ENCODE data around the gene ZNF598.

The ZNF598 gene

GRCh38 chr16:1977875-1978268 lies 31.7 kb downstream of the ZNF598 start:
- Histone ChIP-seq H3K27me3 (ENCODE audit: low read depth, low read length) (peaks cover 28% of the 10 kb centered on the region), H3K9me3 (ENCODE audit: control insufficient read depth in 1 of 2, low read length in 2 of 2) (no peaks in the 10 kb centered on the region), H3K27ac (ENCODE audit: low read length) (no peak overlapping the region), H3K36me3 (ENCODE audit: control insufficient read depth in 1 of 2, insufficient read depth in 2 of 2, low read length in 2 of 2) (peaks cover 29 to 51% of the 10 kb centered on the region in 2 donors), H3K4me1 (ENCODE audit: control insufficient read depth in 1 of 2, insufficient read depth in 2 of 2, low read length in 2 of 2) (peaks cover under 1 to 16% of the 10 kb centered on the region in 2 donors), H3K4me3 (ENCODE audit: low read depth in 1 of 2, low read length in 2 of 2) (no peak overlapping the region)

GRCh38 chr16:1976951-1977874 lies 32.4 kb downstream of the ZNF598 start:
- peaks cover 0 to 23% of the 10 kb centered on the region in 2 donors for H3K4me1 ChIP-seq (ENCODE audit: control insufficient read depth in 1 of 2, insufficient read depth in 2 of 2, low read length in 2 of 2)
- H3K4me3 ChIP-seq (ENCODE audit: low read depth in 1 of 2, low read length in 2 of 2), result no peak overlapping the region
- peaks cover 29 to 51% of the 10 kb centered on the region in 2 donors for H3K36me3 ChIP-seq (ENCODE audit: control insufficient read depth in 1 of 2, insufficient read depth in 2 of 2, low read length in 2 of 2)
- peaks cover 24% of the 10 kb centered on the region for H3K27me3 ChIP-seq (ENCODE audit: low read depth, low read length)
- H3K9me3 ChIP-seq (ENCODE audit: control insufficient read depth in 1 of 2, low read length in 2 of 2), result no peaks in the 10 kb centered on the region
- no peak overlapping the region for H3K27ac ChIP-seq (ENCODE audit: low read length)

- Histone ChIP-seq H3K9me3 (ENCODE audit: control insufficient read depth in 1 of 2, low read length in 2 of 2) (no peaks in the 10 kb centered on the region), H3K27me3 (ENCODE audit: low read depth, low read length) (peaks cover 14% of the 10 kb centered on the region), H3K4me1 (ENCODE audit: control insufficient read depth in 1 of 2, insufficient read depth in 2 of 2, low read length in 2 of 2) (peaks cover 0 to 24% of the 10 kb centered on the region in 2 donors), H3K4me3 (ENCODE audit: low read depth in 1 of 2, low read length in 2 of 2) (no peak overlapping the region), H3K36me3 (ENCODE audit: control insufficient read depth in 1 of 2, insufficient read depth in 2 of 2, low read length in 2 of 2) (peaks cover 29 to 51% of the 10 kb centered on the region in 2 donors), H3K27ac (ENCODE audit: low read length) (no peak overlapping the region)
These were observed 33.5 kb downstream of the ZNF598 start for GRCh38 chr16:1976216-1976520.

GRCh38 chr16:1975432-1976215 lies 34.0 kb downstream of the ZNF598 start:
- peaks cover 29 to 51% of the 10 kb centered on the region in 2 donors for H3K36me3 ChIP-seq (ENCODE audit: control insufficient read depth in 1 of 2, insufficient read depth in 2 of 2, low read length in 2 of 2)
- peaks cover 9% of the 10 kb centered on the region for H3K27me3 ChIP-seq (ENCODE audit: low read depth, low read length)
- no peaks in the 10 kb centered on the region for H3K9me3 ChIP-seq (ENCODE audit: control insufficient read depth in 1 of 2, low read length in 2 of 2)
- no peak overlapping the region for H3K4me3 ChIP-seq (ENCODE audit: low read depth in 1 of 2, low read length in 2 of 2)
- H3K27ac ChIP-seq (ENCODE audit: low read length), result no peak overlapping the region
- H3K4me1 ChIP-seq (ENCODE audit: control insufficient read depth in 1 of 2, insufficient read depth in 2 of 2, low read length in 2 of 2), result peaks cover 0 to 28% of the 10 kb centered on the region in 2 donors

GRCh38 chr16:1974157-1975070 lies 35.2 kb downstream of the ZNF598 start:
- no peaks in the 10 kb centered on the region for H3K27me3 ChIP-seq (ENCODE audit: low read depth, low read length)
- no peak overlapping the region for H3K27ac ChIP-seq (ENCODE audit: low read length)
- peaks cover 29 to 51% of the 10 kb centered on the region in 2 donors for H3K36me3 ChIP-seq (ENCODE audit: control insufficient read depth in 1 of 2, insufficient read depth in 2 of 2, low read length in 2 of 2)
- no peaks in the 10 kb centered on the region for H3K9me3 ChIP-seq (ENCODE audit: control insufficient read depth in 1 of 2, low read length in 2 of 2)
- peaks cover 0 to 23% of the 10 kb centered on the region in 2 donors for H3K4me1 ChIP-seq (ENCODE audit: control insufficient read depth in 1 of 2, insufficient read depth in 2 of 2, low read length in 2 of 2)
- H3K4me3 ChIP-seq (ENCODE audit: low read depth in 1 of 2, low read length in 2 of 2), result no peak overlapping the region

GRCh38 chr16:1973461-1974156 lies 36.0 kb downstream of the ZNF598 start:
- Histone ChIP-seq H3K27ac (ENCODE audit: low read length) (no peak overlapping the region), H3K36me3 (ENCODE audit: control insufficient read depth in 1 of 2, insufficient read depth in 2 of 2, low read length in 2 of 2) (peaks cover 29 to 46% of the 10 kb centered on the region in 2 donors), H3K27me3 (ENCODE audit: low read depth, low read length) (no peaks in the 10 kb centered on the region), H3K4me1 (ENCODE audit: control insufficient read depth in 1 of 2, insufficient read depth in 2 of 2, low read length in 2 of 2) (peaks cover 0 to 23% of the 10 kb centered on the region in 2 donors), H3K4me3 (ENCODE audit: low read depth in 1 of 2, low read length in 2 of 2) (no peak overlapping the region), H3K9me3 (ENCODE audit: control insufficient read depth in 1 of 2, low read length in 2 of 2) (no peaks in the 10 kb centered on the region)

GRCh38 chr16:1972490-1972877 lies 37.1 kb downstream of the ZNF598 start:
- no peak overlapping the region for H3K27ac ChIP-seq (ENCODE audit: low read length)
- H3K9me3 ChIP-seq (ENCODE audit: control insufficient read depth in 1 of 2, low read length in 2 of 2), result no peaks in the 10 kb centered on the region
- no peaks in the 10 kb centered on the region for H3K27me3 ChIP-seq (ENCODE audit: low read depth, low read length)
- peaks cover 21 to 35% of the 10 kb centered on the region in 2 donors for H3K36me3 ChIP-seq (ENCODE audit: control insufficient read depth in 1 of 2, insufficient read depth in 2 of 2, low read length in 2 of 2)
- H3K4me3 ChIP-seq (ENCODE audit: low read depth in 1 of 2, low read length in 2 of 2), result peak overlapping the region; percentile 85 to 98
- peaks cover 0 to 23% of the 10 kb centered on the region in 2 donors for H3K4me1 ChIP-seq (ENCODE audit: control insufficient read depth in 1 of 2, insufficient read depth in 2 of 2, low read length in 2 of 2)

GRCh38 chr16:1971796-1972489 lies 37.7 kb downstream of the ZNF598 start, which contains the start of gene TBL3:
Gene TBL3, plus strand, starts transcription at chr16:1972053. Its CDS starts 112 bp downstream, at chr16:1972165.
- Histone ChIP-seq H3K36me3 (ENCODE audit: control insufficient read depth in 1 of 2, insufficient read depth in 2 of 2, low read length in 2 of 2) (peaks cover 17 to 30% of the 10 kb centered on the region in 2 donors), H3K27me3 (ENCODE audit: low read depth, low read length) (no peaks in the 10 kb centered on the region), H3K9me3 (ENCODE audit: control insufficient read depth in 1 of 2, low read length in 2 of 2) (no peaks in the 10 kb centered on the region), H3K4me3 (ENCODE audit: low read depth in 1 of 2, low read length in 2 of 2) (peak within 1 kb of the TSS; percentile 85 to 98), H3K27ac (ENCODE audit: low read length) (peak within 1 kb of the TSS; percentile 96), H3K4me1 (ENCODE audit: control insufficient read depth in 1 of 2, insufficient read depth in 2 of 2, low read length in 2 of 2) (peaks cover 0 to 23% of the 10 kb centered on the region in 2 donors)

- H3K36me3 ChIP-seq (ENCODE audit: control insufficient read depth in 1 of 2, insufficient read depth in 2 of 2, low read length in 2 of 2), result no peaks in the 10 kb centered on the region
- H3K9me3 ChIP-seq (ENCODE audit: control insufficient read depth in 1 of 2, low read length in 2 of 2), result no peaks in the 10 kb centered on the region
- no peaks in the 10 kb centered on the region for H3K27me3 ChIP-seq (ENCODE audit: low read depth, low read length)
- H3K27ac ChIP-seq (ENCODE audit: low read length), result no peak overlapping the region
- no peak overlapping the region for H3K4me3 ChIP-seq (ENCODE audit: low read depth in 1 of 2, low read length in 2 of 2)
- peaks cover 5 to 32% of the 10 kb centered on the region in 2 donors for H3K4me1 ChIP-seq (ENCODE audit: control insufficient read depth in 1 of 2, insufficient read depth in 2 of 2, low read length in 2 of 2)
These were observed 41.3 kb downstream of the ZNF598 start for GRCh38 chr16:1968146-1968953.
